Skeletal muscle satellite cell (primary cell): Measurements from ENCODE around the gene CALHM5.
A peak's percentile ranks its signal among the peaks of the same experiment; 100 is the strongest.

Experiments used
- H3K27me3 ChIP-seq: 2 replicates; pipeline ENCODE4 v1.7.0; 2013; ENCODE audit warnings: low read length; ENCODE audit not compliant: control insufficient read depth, insufficient read depth
- H3K36me3 ChIP-seq: 2 replicates; pipeline ENCODE4 v1.7.0; 2013; ENCODE audit warnings: mild to moderate bottlenecking, control low read depth, low read length; ENCODE audit not compliant: insufficient read depth
- H3K4me1 ChIP-seq: 2 replicates; pipeline ENCODE4 v1.7.0; 2013; ENCODE audit warnings: low read length; ENCODE audit not compliant: control insufficient read depth, insufficient read depth
- H3K4me2 ChIP-seq: 2 replicates; pipeline ENCODE4 v1.7.0; 2013; ENCODE audit warnings: mild to moderate bottlenecking, low read length
- H3K4me3 ChIP-seq: 2 replicates; pipeline ENCODE4 v1.7.0; 2013; ENCODE audit warnings: low read length
- H3K9ac ChIP-seq: 2 replicates; pipeline ENCODE4 v1.7.0; 2013; ENCODE audit warnings: mild to moderate bottlenecking, low read depth, low read length, moderate library complexity
- H3K9me3 ChIP-seq: replicated peaks from 2 replicates; pipeline ENCODE4 v1.7.0; 2013; ENCODE audit warnings: mild to moderate bottlenecking, control low read depth, low read length

CALHM5 gene

DNA sequence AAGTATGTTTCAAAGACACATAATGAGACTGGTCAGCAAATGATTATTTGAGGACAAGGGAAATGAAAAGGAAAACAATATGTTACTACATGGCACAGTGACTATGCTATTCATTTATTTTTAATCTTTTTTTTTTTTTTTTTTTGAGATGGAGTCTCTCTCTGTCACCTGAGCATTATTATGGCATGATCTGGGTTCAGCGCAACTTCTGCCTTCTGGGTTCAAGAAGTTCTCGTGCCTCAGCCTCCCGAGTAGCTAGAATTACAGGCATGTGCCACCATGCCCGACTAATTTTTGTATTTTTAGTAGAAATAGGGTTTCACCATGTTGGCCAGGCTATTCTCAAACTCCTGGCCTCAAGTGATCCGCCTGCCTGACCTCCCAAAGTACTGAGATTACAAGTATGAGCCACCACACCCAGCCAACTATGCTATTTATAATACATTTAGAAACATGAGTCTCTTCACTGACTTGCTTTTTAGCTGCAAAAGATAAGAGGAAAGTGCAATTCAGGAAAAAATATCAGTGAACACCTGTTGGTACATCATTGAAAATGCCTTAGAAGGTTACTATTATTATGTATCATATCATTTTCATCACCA, 45.5 kb downstream of the CALHM5 start:
- H3K36me3 ChIP-seq: no peaks in the 10 kb centered on the region
- H3K9me3 ChIP-seq: no peaks in the 10 kb centered on the region
- peaks cover 46% of the 10 kb centered on the region for H3K4me1 ChIP-seq
- H3K4me3 ChIP-seq: no peak overlapping the region
- no peaks in the 10 kb centered on the region for H3K27me3 ChIP-seq
- peak overlapping the region; percentile 52 for H3K4me2 ChIP-seq
- peak overlapping the region; percentile 23 for H3K9ac ChIP-seq

DNA sequence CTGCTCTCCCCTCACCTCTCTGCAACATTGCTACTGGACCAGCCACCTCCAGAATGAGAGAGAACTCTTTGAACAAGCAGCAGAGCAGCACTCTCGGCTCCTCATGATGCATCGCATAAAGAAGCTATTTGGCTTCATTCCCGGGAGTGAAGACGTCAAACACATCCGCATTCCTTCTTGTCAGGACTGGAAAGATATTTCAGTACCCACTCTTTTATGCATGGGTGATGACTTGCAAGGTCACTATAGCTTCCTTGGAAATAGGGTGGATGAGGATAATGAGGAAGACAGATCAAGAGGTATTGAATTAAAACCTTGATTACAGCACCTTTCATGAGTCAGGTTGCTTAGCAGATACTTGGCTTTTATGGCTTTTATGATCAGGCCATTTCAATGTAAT, 46.5 kb downstream of the CALHM5 start:
- H3K9ac ChIP-seq: peak overlapping the region; percentile 37
- no peaks in the 10 kb centered on the region for H3K9me3 ChIP-seq
- no peak overlapping the region for H3K4me3 ChIP-seq
- H3K27me3 ChIP-seq: no peaks in the 10 kb centered on the region
- H3K4me2 ChIP-seq: peak overlapping the region; percentile 52
- peaks cover 46% of the 10 kb centered on the region for H3K4me1 ChIP-seq
- no peaks in the 10 kb centered on the region for H3K36me3 ChIP-seq

DNA sequence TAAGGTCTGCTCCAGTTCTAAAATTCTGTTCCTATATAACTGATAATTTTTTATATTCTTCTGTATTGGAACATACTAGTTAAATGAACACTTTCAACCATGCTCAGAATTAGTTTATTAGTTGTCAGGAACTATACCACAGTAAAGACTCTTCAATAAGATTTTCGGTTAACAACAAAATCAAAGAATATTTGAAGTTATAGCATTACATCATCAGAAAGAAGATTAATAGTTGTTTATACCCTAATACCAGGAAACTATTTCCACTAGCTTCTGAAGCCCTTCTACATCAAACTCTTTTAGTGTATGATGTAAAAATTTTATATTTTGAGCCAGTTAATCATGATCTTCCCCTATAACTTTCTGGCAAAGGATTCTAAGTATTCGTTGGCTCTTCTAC, 48.7 kb downstream of the CALHM5 start:
- Histone ChIP-seq H3K4me1 (peaks cover 59% of the 10 kb centered on the region), H3K4me2 (no peak overlapping the region), H3K36me3 (no peaks in the 10 kb centered on the region), H3K27me3 (no peaks in the 10 kb centered on the region), H3K4me3 (no peak overlapping the region), H3K9ac (no peak overlapping the region), H3K9me3 (no peaks in the 10 kb centered on the region)

DNA sequence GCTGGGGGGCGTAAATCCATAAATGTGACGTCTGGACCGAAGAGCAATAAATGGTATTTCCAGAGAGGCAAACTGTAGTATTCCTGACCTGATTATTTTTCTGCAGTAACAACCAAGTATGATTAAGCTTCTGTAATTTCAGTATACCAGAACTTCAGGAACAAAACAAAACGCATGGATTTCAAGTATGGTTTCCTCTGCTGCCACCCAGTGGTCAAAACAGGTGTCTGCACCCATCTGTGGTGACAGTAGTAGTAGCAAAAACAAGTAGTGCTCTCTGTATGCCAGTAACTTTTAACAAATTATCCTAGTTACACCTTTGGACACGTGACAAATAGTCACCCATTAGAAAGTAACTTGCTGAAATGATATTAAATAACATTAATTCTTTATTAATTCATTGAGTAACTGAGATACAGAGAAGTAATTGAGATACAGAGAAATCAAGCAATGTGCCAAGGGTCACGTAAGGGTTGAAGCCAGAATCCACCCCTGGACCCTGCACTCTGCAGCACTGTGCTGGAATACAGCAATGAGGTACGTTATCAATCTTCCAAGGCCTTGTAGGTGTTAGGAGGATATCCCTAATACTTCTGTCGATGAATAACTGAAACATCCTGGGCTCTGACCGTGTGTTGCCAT, 50.1 kb downstream of the CALHM5 start:
- H3K4me1 ChIP-seq: peaks cover 56% of the 10 kb centered on the region
- H3K4me3 ChIP-seq: no peak overlapping the region
- peak overlapping the region; percentile 57 for H3K4me2 ChIP-seq
- H3K9me3 ChIP-seq: no peaks in the 10 kb centered on the region
- no peaks in the 10 kb centered on the region for H3K27me3 ChIP-seq
- H3K36me3 ChIP-seq: no peaks in the 10 kb centered on the region
- peak overlapping the region; percentile 20 for H3K9ac ChIP-seq

DNA sequence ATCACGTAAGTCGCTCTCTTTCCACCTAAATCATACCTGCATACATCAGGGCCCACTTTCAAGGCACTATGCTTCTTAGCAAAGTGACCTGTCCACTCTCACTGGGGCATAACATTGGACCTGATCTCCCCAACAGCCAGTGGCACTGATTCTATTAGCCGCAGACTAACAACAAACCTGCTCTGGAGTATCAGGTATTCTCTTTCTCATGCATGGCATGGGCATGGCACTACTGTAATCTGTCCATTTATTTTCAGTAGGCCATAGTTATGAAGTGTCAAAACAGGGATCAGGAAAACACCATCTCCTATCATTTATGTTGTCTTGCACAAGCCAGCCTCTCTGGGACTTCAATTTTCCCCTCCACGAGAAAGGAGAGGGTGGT, 50.6 kb downstream of the CALHM5 start:
- Histone ChIP-seq H3K36me3 (no peaks in the 10 kb centered on the region), H3K4me1 (peaks cover 51% of the 10 kb centered on the region), H3K4me3 (no peak overlapping the region), H3K9me3 (no peaks in the 10 kb centered on the region), H3K4me2 (no peak overlapping the region), H3K27me3 (no peaks in the 10 kb centered on the region), H3K9ac (no peak overlapping the region)

DNA sequence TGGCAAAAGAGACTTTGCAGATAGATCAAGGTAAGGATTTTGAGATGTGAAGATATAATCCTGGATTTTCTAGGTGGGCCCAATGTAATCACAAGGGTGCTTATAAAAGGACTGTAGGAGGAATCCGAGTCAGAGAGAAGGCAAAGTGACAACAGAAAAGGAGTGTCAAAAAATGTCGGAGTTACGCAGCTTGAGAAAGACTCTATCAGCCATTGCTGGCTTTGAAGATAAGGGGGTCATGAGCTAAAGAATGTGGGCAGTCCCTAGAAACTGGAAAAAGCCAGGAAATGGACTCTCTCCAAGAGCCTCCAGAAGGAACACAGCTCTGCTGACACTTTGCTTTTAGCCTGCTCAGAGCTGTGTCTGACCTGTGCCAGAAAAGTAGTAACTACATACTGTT, 51.2 kb downstream of the CALHM5 start:
- no peak overlapping the region for H3K4me3 ChIP-seq
- no peaks in the 10 kb centered on the region for H3K27me3 ChIP-seq
- H3K36me3 ChIP-seq: no peaks in the 10 kb centered on the region
- peaks cover 45% of the 10 kb centered on the region for H3K4me1 ChIP-seq
- no peak overlapping the region for H3K4me2 ChIP-seq
- no peaks in the 10 kb centered on the region for H3K9me3 ChIP-seq
- no peak overlapping the region for H3K9ac ChIP-seq

DNA sequence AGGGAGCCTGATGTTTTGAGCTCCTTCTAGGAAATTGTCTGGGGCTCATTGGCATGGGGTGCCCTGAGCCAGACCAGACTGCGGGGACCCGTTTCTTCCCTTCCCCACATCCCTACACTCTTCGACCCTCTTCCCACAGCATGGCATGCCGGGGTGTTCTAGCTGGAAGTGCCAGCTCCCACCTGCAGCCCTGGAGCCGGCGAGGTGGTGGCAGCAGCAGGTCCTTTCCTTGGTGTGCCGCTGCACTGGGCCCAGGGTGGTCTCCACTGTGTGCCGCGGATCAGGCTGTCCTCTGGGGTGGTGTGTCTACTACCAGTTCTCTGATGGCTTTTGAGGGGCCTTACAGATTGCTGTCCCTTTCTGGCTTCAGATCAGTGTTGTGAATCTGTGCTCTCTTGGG, 52.4 kb downstream of the CALHM5 start:
- H3K27me3 ChIP-seq: no peaks in the 10 kb centered on the region
- no peak overlapping the region for H3K4me2 ChIP-seq
- H3K9ac ChIP-seq: no peak overlapping the region
- no peak overlapping the region for H3K4me3 ChIP-seq
- peaks cover 33% of the 10 kb centered on the region for H3K4me1 ChIP-seq
- H3K36me3 ChIP-seq: no peaks in the 10 kb centered on the region
- H3K9me3 ChIP-seq: no peaks in the 10 kb centered on the region

DNA sequence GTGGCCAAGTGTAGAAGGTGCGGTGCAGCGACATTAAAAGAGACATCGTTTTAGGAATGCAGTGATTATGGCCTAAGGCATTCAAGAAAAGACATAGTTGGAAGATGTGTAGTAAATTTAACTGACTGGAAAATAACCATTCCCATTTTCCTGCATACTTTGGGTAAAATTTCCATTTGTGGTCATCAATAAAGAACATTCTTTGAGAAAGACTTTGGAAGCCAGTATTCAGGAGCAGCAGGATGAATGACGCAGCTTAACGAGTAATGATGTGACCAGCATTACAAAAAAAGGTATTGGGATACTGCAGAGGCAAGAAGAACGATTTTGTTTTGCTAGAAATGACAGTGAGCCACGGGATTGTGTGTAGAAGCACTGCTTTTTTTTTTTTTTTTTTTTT, 52.9 kb downstream of the CALHM5 start:
- H3K36me3 ChIP-seq: no peaks in the 10 kb centered on the region

DNA sequence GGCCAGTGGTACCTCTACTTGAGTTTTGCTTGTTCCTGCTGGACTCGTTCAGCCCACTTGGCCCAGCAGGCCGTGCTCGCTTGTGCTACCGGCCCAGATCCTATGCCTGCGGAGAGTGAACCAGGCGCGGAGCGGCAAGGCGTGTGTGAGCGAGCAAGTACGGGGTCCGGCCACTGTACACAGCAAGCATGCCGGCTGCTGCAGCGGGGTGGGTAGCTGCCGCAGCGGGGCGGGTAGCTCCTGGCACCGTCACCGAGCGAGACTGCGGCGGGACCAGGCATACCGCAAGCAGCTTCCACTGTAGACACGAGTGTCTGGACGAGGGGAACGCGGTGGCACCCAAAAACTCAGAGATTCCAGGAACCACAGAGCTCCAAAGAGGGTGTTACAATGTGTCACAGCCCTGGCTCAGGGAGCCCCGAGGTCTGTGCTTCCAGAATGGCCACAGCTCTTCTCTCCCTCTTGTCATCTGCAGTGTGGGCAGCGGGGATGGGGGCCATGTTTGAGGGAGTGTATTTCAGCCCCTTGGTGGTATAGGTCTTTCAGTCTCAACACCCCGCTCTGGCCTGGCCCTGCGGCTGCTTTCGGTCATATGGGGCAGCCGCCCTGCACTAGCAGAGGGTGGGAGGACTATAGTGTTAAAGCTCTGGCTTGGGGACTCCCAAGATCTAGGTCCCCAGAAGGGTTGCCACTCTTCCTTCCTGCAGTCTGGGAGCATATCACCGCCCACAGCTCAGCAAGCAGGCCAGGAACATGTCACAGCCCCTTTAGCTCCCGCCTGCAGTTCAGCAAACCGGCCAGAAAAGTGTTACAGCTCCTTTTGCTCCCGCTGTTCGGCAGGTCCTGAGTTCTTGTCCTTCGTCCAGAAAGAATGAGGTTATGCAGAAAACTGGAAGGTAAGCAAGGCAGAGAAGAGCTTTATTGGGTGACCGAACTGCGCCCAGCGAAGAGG, 53.8 kb downstream of the CALHM5 start:
- no peaks in the 10 kb centered on the region for H3K9me3 ChIP-seq
- H3K4me3 ChIP-seq: peak overlapping the region; percentile 61
- peak overlapping the region; percentile 58 for H3K9ac ChIP-seq

More for the DNA sequence above, 52.9 kb downstream of the CALHM5 start:
- Histone ChIP-seq H3K4me1 (peaks cover 28% of the 10 kb centered on the region), H3K4me3 (no peak overlapping the region), H3K27me3 (no peaks in the 10 kb centered on the region), H3K9ac (peak overlapping the region; percentile 58), H3K9me3 (no peaks in the 10 kb centered on the region), H3K4me2 (peak overlapping the region; percentile 83)

DNA sequence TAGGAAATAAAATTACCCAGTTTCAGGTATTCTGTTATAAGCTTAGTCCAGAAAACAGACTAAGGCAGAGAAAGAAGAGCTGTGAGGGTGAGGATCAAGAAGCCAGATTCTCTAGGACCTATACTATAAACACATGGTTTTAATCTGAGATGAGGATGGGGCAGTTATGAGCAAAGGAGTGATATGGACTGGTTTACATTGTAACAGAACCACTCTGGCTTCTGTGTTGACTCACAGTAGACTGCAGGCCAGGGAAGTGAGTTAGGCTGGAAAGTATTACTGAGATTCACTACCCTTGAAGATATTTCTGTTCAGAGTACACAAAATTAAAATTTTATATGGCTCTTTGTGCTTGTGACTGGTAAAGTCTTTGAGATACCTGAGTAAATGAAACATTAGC, 56.7 kb downstream of the CALHM5 start:
- Histone ChIP-seq H3K4me1 (peaks cover 34% of the 10 kb centered on the region), H3K27me3 (no peaks in the 10 kb centered on the region), H3K4me2 (no peak overlapping the region), H3K9ac (no peak overlapping the region), H3K9me3 (no peaks in the 10 kb centered on the region), H3K4me3 (no peak overlapping the region), H3K36me3 (no peaks in the 10 kb centered on the region)

More for the DNA sequence above, 53.8 kb downstream of the CALHM5 start:
- Histone ChIP-seq H3K36me3 (no peaks in the 10 kb centered on the region), H3K4me1 (peaks cover 30% of the 10 kb centered on the region), H3K4me2 (peak overlapping the region; percentile 83), H3K27me3 (no peaks in the 10 kb centered on the region)

DNA sequence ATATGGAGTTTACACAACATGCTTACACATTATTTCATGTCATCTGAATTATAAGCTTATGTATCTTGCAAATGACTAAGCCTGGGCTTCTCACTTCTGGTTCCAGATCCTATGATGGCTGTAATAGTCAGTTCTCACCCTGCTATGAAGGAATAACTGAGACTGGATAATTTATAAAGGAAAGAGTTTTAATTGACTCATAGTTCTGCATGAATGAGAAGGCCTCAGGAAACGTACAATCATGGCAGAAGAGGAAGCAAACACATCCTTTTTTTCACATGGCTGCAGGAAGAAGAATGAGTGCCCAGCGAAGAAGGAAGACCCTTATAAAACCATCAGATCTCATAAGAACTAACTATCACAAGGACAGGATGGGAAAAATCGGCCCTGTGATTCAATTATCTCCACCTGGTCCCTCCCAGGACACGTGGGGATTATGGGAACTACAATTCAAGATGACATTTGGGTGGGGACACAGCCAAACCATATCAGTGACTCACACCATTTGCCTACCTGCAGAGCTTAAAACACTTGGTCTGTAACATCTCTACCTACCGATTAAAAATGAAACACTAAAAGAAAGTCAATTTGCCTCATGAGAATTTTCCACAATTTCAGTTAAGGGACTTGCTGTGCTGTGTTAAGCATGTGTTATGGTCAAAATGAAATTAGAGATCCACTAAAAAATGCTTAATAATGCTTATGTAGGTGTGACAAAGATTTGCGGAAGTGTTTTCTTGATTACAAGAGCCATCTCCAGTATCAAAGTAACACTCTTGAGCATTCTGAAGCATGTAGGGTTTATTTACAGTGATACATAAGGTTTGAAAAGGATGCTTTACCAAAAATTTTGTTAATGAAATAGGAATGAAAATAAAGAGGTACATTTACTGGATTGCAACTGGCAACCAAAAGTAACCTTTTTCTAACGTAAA, 57.6 kb downstream of the CALHM5 start:
- Histone ChIP-seq H3K36me3 (peaks cover 2% of the 10 kb centered on the region), H3K4me3 (no peak overlapping the region), H3K27me3 (no peaks in the 10 kb centered on the region), H3K4me2 (no peak overlapping the region), H3K4me1 (peaks cover 37% of the 10 kb centered on the region), H3K9me3 (no peaks in the 10 kb centered on the region), H3K9ac (no peak overlapping the region)
